GM21360 (cell line): ENCODE measurements around the gene SETD1A.
A peak's percentile ranks its signal among the peaks of the same experiment; 100 is the strongest.

Source experiments
- ATAC-seq: cut with Tn5 transposase; IDR thresholded peaks from one replicate; pipeline ENCODE4 v1.9.1; 2021; ENCODE audit warnings: mild to moderate bottlenecking, moderate library complexity; ENCODE audit not compliant: unreplicated experiment

SETD1A gene

DNA sequence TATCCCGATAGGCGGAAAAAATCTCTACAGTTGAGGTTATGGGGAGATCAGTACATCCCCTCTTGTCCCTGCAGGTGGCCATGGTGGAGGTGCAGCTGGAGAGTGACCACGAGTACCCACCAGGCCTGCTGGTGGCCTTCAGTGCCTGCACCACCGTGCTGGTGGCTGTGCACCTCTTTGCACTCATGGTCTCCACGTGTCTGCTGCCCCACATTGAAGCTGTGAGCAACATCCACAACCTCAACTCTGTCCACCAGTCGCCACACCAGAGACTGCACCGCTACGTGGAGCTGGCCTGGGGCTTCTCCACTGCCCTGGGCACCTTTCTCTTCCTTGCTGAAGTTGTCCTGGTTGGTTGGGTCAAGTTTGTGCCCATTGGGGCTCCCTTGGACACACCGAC lies 4.4 kb upstream of the SETD1A start:
- no peak for ATAC-seq

DNA sequence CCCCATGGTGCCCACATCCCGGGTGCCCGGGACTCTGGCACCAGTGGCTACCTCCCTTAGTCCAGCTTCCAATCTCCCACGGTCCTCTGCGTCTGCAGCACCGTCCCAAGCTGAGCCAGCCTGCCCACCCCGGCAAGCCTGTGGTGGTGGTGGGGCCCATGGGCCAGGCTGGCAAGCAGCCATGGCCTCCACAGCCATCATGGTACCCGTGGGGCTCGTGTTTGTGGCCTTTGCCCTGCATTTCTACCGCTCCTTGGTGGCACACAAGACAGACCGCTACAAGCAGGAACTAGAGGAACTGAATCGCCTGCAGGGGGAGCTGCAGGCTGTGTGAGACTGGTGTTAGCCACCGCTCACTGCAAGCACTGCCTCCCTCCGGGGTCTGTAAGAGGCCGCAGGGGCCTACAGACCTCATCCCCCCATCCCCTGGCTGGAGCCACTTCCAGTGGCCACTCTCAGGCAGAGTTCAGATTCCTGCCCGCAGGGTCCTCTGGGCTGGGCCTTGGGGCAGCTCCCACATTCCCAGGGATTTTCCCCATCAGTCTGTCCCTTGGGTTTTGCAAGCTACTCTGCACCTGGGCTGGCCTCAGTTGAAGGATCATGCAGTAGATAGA lies 3.9 kb upstream of the SETD1A start:
- ATAC-seq = no peak

- ATAC-seq = no peak
Measured at GRCh38 chr16:30954993-30955392, 2.6 kb upstream of the SETD1A start.

DNA sequence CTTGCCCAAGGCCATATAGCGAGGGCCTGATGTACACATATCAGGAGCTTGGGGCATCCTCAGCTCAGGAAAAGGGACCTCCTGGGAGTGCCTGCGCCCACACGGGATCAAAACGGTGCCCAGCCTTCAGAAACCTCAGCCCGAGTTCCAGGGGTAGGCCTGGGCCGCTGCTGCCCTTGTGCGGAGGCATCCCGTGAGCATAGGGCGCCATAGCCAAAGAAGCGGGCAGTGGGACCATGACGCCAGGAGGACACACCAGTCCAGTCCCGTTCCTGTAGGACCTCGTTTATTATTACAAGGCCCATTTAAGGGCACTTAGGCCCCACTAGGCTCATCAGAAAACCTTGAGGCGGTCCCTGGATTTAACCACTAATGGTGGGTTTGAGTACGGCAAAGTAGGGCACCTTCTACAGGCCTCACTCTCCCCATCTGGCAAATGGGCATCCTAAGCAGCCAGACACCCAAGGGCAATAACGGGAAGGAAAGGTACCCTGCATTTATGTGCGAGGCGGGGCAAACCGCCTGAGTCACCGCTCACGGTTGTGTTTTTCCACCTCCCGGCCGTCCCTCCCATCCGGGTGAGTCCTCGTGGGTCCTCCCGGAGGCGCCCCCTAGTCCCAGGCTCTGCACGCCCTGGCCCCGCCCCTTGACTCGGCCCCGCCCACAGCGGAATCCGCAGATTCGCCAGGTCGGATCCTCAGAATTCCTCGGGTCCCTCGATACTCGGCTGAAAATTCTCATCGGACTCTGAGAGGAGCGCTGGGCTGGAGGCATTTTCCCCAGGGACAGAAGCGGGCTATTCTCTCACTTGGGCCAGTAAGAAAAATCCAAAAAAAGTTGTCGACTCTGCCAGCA lies 726 bp upstream of the SETD1A start:
- ATAC-seq = peak; percentile 36

DNA sequence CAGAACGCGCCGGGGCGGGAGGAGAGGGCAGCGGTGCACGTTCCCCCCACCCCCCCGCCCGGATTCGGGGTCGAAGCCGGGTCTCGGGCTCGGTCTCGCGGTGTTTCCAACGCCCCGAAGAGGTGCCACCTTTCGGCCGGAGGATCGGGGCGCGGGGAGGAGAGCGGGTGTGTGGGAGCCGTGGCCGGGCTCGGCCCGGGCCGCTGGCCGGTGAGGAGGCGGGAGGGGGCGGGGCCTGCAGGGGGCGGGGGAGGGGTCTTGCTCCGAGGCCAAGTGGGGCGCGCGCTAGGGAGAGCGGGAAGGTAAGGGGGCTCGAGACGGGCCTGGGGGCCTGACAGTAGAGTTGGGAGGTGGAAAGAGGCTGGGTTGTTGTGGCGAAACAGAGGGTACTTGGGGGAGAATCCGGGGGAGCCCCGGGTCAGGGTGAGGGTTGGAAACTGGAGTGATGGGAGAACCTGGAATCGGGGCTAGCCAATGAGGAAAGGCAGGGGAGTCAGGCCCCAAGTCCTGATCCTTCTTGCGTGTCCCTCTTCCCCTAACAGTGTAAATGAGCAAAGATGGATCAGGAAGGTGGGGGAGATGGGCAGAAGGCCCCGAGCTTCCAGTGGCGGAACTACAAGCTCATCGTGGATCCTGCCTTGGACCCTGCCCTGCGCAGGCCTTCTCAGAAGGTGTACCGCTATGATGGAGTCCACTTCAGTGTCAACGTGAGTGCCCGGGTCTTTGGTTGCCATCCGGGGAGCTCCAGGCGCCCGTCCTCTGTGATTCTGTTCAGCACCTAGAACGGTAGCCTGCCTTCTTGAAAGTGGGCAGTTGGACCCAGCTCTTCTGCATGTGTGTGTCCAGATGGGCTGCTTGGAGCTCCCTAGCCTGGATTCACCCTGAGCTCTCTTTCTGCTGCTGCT lies 873 bp downstream of the SETD1A start:
- peak; percentile 34 for ATAC-seq

DNA sequence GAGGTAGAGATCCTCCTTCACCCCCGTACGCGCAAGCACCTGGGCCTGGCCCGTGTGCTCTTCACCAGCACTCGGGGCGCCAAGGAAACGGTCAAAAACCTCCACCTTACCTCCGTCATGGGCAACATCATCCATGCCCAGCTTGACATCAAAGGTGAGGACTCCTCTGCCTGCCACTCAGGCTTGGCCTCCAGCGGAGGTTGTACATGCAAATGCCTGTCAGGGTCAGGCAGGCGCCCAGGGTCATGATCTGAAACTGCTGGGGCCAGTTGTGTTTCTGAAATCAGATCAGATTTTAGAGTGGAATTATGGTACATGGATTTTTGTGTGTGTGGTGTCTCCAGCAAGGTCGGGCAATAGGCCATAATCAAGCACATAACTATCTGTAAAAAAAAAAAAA lies 3.8 kb downstream of the SETD1A start:
- ATAC-seq = no peak

DNA sequence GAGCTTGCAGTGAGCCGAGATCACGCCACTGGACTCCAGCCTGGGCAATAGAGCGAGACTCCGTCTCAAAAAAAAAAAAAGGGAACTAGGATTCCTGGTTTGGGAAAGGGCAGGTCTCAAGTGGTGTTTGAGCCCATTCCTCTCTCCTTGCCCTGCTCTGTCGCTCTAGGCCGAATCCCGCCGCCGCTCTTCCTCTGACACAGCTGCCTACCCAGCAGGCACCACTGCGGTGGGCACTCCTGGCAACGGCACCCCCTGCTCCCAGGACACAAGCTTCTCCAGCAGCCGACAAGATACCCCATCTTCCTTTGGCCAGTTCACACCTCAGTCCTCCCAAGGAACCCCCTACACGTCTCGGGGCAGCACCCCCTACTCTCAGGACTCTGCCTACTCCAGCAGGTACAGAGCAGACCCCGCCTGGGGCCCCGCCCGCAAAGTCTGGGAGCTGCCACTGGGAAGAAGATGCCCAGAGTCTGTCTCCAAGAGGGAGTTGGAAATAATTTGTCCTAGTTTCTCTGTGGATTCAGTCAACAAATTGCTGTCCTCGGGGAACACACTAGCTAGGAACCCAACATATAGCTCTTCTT lies 6.5 kb downstream of the SETD1A start:
- no peak for ATAC-seq

DNA sequence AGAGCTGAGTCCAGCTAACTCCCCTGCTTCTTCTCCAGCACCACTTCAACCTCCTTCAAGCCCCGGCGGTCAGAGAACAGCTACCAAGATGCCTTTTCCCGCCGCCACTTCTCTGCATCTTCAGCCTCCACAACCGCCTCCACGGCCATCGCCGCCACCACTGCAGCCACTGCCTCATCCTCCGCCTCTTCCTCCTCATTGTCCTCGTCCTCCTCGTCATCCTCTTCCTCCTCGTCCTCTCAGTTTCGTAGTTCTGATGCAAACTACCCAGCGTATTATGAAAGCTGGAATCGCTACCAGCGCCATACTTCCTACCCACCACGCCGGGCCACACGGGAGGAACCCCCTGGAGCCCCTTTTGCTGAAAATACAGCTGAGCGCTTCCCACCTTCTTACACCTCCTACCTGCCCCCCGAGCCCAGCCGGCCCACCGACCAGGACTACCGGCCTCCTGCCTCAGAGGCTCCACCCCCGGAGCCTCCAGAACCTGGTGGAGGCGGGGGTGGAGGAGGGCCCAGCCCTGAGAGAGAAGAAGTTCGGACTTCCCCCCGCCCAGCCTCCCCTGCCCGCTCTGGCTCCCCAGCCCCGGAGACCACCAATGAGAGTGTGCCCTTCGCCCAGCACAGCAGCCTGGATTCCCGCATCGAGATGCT lies 7.1 kb downstream of the SETD1A start:
- no peak for ATAC-seq

- ATAC-seq = no peak
Measured at GRCh38 chr16:30965436-30965835, 7.9 kb downstream of the SETD1A start.

DNA sequence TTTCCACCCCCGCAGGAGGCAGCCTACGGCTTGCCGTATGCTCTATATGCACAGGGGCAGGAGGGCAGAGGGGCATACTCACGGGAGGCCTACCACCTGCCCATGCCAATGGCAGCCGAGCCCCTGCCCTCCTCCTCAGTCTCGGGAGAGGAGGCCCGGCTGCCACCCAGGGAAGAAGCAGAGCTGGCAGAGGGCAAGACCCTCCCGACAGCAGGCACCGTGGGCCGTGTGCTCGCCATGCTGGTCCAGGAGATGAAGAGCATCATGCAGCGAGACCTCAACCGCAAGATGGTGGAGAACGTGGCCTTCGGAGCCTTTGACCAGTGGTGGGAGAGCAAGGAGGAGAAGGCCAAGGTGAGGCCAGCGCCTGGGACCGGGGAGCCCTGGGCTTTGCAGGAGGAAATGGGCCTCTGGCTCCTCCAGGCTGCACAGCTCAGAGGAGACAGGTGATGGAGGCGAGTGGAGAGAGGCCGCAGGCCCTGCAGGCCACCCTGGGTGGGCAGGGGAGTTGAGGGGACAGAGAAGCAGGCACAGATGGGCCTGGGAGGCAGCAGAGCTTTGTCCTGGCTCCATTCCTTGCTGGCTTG lies 8.6 kb downstream of the SETD1A start:
- ATAC-seq = no peak

GRCh38 chr16:30967795-30968194 lies 10.2 kb downstream of the SETD1A start:
- no peak for ATAC-seq

DNA sequence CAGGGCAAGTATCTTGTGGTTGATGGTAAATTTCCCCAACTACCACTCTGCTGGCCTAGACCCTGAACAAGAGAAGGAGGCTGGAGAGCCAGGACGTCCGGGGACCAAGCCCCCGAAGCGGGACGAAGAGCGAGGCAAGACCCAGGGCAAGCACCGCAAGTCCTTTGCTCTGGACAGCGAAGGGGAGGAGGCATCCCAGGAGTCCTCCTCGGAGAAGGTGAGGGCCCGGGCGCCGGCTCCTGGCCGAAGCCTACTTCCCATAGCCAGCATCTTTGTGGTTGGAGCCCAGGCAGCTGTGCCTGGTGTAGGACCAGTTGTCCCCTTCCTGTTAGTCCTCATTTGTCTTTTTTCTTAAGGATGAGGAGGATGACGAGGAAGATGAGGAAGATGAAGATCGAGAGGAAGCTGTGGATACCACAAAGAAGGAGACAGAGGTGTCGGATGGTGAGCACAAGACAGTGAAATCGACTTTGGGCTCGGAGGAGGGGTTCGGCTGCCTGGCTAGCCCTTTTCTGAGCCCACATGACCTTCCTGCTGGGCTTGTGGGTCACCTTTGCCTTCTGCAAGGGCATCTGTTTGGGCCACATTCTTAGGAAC lies 11.8 kb downstream of the SETD1A start:
- no peak for ATAC-seq

DNA sequence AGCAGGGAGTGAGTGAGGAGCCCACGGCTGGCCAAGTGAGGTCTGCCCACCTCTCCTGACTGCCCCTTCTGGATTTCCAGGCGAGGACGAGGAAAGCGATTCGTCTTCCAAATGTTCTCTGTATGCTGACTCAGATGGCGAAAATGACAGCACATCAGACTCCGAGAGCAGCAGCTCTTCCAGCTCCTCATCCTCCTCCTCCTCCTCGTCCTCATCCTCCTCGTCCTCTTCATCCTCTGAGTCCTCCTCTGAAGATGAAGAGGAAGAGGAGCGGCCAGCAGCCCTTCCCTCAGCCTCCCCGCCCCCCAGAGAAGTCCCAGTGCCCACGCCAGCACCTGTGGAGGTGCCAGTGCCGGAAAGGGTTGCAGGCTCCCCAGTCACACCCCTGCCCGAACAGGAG lies 13.7 kb downstream of the SETD1A start:
- no peak for ATAC-seq

GRCh38 chr16:30972872-30973271 lies 15.3 kb downstream of the SETD1A start:
- no peak for ATAC-seq

DNA sequence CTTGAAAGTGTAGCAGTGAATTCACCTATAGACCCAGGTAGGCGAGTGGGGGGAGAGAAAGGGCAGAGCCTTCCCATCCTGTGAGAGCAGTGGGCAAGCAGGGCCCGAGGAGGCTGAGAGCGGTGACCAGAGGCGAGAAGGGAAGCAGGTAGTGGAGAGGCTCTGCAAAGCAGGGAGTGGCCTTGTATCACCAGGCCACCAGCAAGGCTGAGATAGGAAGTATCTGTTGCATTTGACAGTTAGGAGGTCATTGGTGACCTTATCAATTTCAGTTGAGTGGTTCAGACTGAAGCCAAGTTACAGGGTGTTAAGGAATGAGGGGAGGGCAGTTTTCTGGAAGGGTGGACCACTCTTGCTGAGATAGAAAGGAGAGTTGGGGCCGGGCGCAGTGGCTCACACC lies 16.8 kb downstream of the SETD1A start:
- ATAC-seq = no peak

- no peak for ATAC-seq
Measured at GRCh38 chr16:30976486-30976885, 18.9 kb downstream of the SETD1A start.

- ATAC-seq = no peak
Measured at GRCh38 chr16:30977502-30977901, 19.9 kb downstream of the SETD1A start.

DNA sequence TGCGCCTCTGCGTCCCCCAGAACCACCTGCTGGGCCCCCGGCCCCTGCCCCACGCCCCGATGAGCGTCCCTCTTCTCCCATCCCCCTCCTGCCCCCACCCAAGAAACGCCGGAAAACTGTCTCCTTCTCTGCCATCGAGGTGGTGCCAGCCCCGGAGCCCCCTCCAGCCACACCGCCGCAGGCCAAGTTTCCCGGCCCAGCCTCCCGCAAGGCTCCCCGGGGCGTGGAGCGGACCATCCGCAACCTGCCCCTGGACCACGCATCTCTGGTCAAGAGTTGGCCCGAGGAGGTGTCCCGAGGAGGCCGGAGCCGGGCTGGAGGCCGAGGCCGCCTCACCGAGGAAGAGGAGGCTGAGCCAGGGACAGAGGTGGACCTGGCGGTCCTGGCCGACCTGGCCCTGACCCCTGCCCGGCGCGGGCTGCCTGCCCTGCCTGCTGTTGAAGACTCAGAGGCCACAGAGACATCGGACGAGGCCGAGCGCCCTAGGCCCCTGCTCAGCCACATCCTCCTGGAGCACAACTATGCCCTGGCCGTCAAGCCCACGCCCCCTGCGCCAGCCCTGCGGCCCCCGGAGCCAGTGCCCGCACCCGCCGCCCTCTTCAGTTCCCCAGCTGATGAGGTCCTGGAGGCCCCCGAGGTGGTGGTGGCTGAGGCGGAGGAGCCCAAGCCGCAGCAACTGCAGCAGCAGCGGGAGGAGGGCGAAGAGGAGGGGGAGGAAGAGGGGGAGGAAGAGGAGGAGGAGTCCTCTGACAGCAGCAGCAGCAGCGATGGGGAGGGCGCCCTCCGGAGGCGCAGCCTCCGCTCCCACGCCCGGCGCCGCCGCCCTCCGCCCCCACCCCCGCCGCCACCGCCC lies 21.8 kb downstream of the SETD1A start:
- ATAC-seq = no peak

GRCh38 chr16:30980023-30980371 lies 22.4 kb downstream of the SETD1A start:
- ATAC-seq = no peak
